Ovary (tissue), 3 donors: Measurements from ENCODE around the gene MIXL1.

ENCODE experiments used
- EP300 ChIP-seq: sonication (generic); formaldehyde crosslinking; IDR thresholded peaks from one replicate; pipeline ENCODE4 v1.6.1; 2017; ENCODE audit warnings: antibody characterized with exemption
- POLR2A ChIP-seq: fragments of 450-650 bp; IDR thresholded peaks from one replicate; pipeline ENCODE4 v1.6.1; 2017; ENCODE audit warnings: antibody characterized with exemption, mild to moderate bottlenecking, moderate library complexity
- TF ChIP-seq, protein P1 (sequence below), 3 donors: fragments of 450-650 bp in 2 of 3; fragments of 200-600 bp in 1 of 3; IDR thresholded peaks; one replicate each; pipeline versions ENCODE4 v1.5.1 to v1.8.0; 2016 to 2022; ENCODE audit warnings: antibody characterized with exemption in 3 of 3, mild to moderate bottlenecking in 1 of 3
- donor health status: DM: no; HTN: no; CAD: no.

DNA sequence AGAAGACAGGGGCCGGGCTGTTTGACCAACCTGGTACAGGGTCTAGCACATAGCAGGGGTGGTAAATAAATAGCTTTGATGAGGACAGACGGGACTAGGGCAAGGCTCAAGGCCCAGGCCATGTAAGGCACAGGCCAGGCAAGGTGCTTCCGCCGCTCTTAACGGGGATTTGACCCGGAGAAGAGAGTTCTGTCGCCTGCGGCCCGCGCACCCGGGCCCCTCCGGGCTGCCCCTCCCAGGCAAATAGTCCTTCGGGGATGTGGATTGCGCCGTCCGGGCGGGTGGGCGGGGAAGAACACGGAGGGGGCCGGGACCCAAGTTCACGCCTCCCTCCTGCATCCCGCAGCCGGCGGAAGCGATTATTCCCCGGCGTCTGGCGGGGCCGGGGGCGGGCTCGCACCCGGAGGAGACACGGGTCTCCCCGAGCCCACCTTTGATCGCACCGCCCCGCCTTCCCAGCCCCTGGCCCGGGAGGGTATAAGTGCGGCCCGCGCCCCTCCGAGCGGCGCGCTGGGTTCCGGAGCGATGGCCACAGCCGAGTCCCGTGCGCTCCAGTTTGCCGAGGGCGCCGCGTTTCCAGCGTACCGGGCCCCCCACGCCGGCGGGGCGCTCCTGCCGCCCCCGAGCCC, at the start of gene MIXL1:
- TF ChIP-seq, protein P1, sequence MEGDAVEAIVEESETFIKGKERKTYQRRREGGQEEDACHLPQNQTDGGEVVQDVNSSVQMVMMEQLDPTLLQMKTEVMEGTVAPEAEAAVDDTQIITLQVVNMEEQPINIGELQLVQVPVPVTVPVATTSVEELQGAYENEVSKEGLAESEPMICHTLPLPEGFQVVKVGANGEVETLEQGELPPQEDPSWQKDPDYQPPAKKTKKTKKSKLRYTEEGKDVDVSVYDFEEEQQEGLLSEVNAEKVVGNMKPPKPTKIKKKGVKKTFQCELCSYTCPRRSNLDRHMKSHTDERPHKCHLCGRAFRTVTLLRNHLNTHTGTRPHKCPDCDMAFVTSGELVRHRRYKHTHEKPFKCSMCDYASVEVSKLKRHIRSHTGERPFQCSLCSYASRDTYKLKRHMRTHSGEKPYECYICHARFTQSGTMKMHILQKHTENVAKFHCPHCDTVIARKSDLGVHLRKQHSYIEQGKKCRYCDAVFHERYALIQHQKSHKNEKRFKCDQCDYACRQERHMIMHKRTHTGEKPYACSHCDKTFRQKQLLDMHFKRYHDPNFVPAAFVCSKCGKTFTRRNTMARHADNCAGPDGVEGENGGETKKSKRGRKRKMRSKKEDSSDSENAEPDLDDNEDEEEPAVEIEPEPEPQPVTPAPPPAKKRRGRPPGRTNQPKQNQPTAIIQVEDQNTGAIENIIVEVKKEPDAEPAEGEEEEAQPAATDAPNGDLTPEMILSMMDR (IDR thresholded peaks at IDR 0.05): no peak
- no peak for TF ChIP-seq EP300
- TF ChIP-seq POLR2A: no peak
